Measurements from ENCODE around the gene CFAP73. TPM values are rescaled to one million over a fixed set of nuclear protein-coding genes. Genes with fewer than 3 reads are reported as not detected.

CFAP73 gene
- total RNA-seq, 1 donor = not detected

DNA sequence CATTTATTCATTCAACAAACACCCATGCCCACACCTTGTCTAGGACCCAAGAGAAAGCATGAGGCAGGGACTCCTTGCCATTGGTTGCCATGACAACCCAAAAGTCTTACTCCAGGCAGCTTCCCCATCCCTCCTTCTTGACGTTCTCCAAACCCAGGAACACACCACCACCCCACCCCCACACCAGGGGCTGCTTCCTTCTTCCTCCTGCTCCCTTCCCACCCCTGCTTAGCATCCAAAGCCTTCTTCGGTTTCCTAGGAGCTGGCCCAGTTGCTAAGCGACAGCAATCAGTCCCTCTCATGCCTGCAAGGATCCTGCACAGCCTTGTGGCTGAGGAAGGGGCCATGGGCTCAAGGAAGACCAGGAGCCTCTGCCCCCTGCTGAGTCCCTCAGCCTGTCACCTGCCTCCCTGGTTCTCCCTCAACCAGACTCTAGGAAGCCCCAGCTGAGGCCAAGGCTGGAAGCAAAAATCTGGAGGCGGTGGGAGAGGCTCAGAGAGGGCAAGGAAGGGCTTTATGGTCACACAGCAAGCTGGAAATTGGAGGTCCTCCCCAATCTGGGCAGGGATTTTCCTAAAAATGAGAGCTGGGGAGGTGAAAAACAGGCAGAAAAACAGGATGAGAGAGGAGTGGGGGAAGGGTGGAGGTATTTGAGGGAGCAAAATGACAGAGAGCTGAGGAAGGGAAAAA, 29.4 kb upstream of the CFAP73 start:
- no peak overlapping the region for H3K4me3 ChIP-seq (ENCODE audit: low read depth, low read length)
- DNase-seq (ENCODE audit: low read depth) = no peak
- TF ChIP-seq, protein P1, sequence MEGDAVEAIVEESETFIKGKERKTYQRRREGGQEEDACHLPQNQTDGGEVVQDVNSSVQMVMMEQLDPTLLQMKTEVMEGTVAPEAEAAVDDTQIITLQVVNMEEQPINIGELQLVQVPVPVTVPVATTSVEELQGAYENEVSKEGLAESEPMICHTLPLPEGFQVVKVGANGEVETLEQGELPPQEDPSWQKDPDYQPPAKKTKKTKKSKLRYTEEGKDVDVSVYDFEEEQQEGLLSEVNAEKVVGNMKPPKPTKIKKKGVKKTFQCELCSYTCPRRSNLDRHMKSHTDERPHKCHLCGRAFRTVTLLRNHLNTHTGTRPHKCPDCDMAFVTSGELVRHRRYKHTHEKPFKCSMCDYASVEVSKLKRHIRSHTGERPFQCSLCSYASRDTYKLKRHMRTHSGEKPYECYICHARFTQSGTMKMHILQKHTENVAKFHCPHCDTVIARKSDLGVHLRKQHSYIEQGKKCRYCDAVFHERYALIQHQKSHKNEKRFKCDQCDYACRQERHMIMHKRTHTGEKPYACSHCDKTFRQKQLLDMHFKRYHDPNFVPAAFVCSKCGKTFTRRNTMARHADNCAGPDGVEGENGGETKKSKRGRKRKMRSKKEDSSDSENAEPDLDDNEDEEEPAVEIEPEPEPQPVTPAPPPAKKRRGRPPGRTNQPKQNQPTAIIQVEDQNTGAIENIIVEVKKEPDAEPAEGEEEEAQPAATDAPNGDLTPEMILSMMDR (IDR thresholded peaks at IDR 0.05; ENCODE audit: insufficient read depth, low read depth, low read length) = no peak

- no peak overlapping the region for H3K4me3 ChIP-seq (ENCODE audit: low read depth, low read length)
- TF ChIP-seq, protein P1 (IDR thresholded peaks at IDR 0.05; ENCODE audit: insufficient read depth, low read depth, low read length) = no peak
- DNase-seq (ENCODE audit: low read depth) = no peak
Measured at GRCh38 chr12:113120670-113121370, 28.7 kb upstream of the CFAP73 start.

GRCh38 chr12:113127791-113128199, 21.7 kb upstream of the CFAP73 start:
- TF ChIP-seq, protein P1 (IDR thresholded peaks at IDR 0.05; ENCODE audit: insufficient read depth, low read depth, low read length) = no peak
- no peak overlapping the region for H3K4me3 ChIP-seq (ENCODE audit: low read depth, low read length)
- DNase-seq (ENCODE audit: low read depth) = no peak

GRCh38 chr12:113128802-113129663, 20.5 kb upstream of the CFAP73 start:
- DNase-seq (ENCODE audit: low read depth) = no peak
- TF ChIP-seq, protein P1 (IDR thresholded peaks at IDR 0.05; ENCODE audit: insufficient read depth, low read depth, low read length) = no peak
- H3K4me3 ChIP-seq (ENCODE audit: low read depth, low read length) = no peak overlapping the region

DNA sequence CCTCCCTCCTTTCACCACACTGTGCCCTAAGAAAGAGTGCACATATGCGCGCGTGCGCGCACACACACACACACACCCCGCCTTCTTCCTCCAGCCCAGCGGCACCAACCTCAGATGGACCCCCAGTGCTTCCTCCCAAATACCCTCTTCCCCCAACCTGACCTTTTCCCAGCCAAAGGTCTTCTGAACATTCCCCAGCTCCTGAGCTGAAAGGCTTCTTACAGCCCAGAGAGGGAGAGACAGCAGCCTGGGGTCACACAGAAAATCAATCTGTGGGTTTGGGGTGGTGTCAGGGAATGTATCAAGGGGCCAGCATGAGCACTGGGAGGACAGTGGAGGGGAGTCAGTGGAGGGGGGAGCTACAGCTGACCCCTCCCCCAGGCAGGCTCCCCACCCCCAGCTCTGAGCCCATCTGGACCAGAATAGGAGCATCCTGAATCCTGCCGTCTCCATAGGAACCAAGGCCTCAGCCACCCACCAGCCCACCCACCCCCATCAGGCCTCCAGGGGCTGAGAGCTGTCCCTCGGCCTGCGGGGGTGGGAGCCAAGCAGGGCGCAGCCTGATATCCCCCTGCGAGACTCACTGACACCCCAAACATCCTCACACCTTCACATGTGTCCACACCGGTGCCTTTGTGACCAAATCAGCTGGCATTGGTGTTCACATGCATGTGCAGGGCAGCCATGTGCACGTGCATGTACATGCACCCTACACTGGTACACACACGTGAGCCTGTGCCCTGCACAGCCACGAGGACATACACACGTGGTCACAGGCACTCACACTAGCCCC, 19.7 kb upstream of the CFAP73 start:
- DNase-seq (ENCODE audit: low read depth) = no peak
- TF ChIP-seq, protein P1 (IDR thresholded peaks at IDR 0.05; ENCODE audit: insufficient read depth, low read depth, low read length) = no peak
- no peak overlapping the region for H3K4me3 ChIP-seq (ENCODE audit: low read depth, low read length)

Measured in fibroblast of villous mesenchyme (primary cell).